ENCODE measurements around the gene VPS13C.

Gene VPS13C

DNA sequence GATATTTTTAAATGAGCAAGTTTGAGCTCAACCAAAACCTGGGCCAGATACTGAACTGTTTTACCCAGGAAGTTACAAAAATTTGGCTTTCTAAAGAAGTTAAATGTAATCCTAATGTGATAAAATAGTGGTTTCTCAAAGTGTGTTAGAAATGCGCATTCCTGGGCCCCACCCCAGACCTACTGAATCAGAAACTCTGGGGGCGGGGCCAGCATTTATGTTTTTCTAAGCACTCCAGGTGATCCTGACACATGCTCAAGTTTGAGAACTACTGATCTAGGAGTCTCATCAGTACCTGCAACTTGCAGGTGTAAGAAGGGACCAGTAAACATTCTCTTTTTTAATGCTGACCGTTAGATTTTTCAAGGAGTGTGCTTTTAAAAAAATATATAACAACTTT is 190.6 kb downstream of the VPS13C start:
- Histone ChIP-seq H3K27me3 (no peaks in the 10 kb centered on the region), H3K36me3 (peaks cover 45% of the 10 kb centered on the region), H3K9me3 (no peaks in the 10 kb centered on the region), H3K4me1 (ENCODE audit: control insufficient read depth in 1 of 2, insufficient read depth in 1 of 2, low read depth in 1 of 2, low read length in 1 of 2) (no peaks in the 10 kb centered on the region), H3K27ac (no peak overlapping the region), H3K4me3 (ENCODE audit: low read depth in 1 of 2, low read length in 1 of 2) (no peak overlapping the region)
- TF ChIP-seq, protein P1, sequence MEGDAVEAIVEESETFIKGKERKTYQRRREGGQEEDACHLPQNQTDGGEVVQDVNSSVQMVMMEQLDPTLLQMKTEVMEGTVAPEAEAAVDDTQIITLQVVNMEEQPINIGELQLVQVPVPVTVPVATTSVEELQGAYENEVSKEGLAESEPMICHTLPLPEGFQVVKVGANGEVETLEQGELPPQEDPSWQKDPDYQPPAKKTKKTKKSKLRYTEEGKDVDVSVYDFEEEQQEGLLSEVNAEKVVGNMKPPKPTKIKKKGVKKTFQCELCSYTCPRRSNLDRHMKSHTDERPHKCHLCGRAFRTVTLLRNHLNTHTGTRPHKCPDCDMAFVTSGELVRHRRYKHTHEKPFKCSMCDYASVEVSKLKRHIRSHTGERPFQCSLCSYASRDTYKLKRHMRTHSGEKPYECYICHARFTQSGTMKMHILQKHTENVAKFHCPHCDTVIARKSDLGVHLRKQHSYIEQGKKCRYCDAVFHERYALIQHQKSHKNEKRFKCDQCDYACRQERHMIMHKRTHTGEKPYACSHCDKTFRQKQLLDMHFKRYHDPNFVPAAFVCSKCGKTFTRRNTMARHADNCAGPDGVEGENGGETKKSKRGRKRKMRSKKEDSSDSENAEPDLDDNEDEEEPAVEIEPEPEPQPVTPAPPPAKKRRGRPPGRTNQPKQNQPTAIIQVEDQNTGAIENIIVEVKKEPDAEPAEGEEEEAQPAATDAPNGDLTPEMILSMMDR (IDR thresholded peaks at IDR 0.05) = no peak

DNA sequence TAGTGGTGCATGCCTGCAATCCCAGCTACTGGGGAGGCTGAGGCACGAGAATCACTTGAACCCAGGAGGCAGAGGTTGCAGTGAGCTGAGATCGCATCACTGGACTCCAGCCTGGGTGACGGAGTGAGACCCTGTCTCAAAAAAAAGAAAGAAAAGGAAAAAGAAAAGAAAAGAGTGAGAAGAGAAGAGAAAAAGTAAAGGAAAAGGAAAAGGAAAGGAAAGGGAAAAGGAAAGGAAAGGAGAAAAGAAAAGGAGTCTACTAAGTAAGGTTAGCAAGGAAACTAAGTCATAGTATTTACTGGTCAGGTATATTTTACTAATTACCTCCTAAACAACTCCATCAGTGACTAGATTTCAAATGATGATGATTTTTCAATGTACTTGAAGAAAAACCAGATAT is 198.3 kb downstream of the VPS13C start:
- Histone ChIP-seq H3K27ac (no peak overlapping the region), H3K27me3 (no peaks in the 10 kb centered on the region), H3K9me3 (no peaks in the 10 kb centered on the region), H3K4me1 (ENCODE audit: control insufficient read depth in 1 of 2, insufficient read depth in 1 of 2, low read depth in 1 of 2, low read length in 1 of 2) (no peaks in the 10 kb centered on the region), H3K36me3 (peaks cover 27% of the 10 kb centered on the region), H3K4me3 (ENCODE audit: low read depth in 1 of 2, low read length in 1 of 2) (no peak overlapping the region)
- TF ChIP-seq, protein P1 (IDR thresholded peaks at IDR 0.05) = no peak

GRCh38 chr15:61857169-61857829 is 202.9 kb downstream of the VPS13C start:
- Histone ChIP-seq H3K27ac (no peak overlapping the region), H3K4me3 (ENCODE audit: low read depth in 1 of 2, low read length in 1 of 2) (no peak overlapping the region), H3K36me3 (peaks cover 22% of the 10 kb centered on the region), H3K4me1 (ENCODE audit: control insufficient read depth in 1 of 2, insufficient read depth in 1 of 2, low read depth in 1 of 2, low read length in 1 of 2) (no peaks in the 10 kb centered on the region), H3K27me3 (no peaks in the 10 kb centered on the region), H3K9me3 (no peaks in the 10 kb centered on the region)
- TF ChIP-seq, protein P1 (IDR thresholded peaks at IDR 0.05) = no peak

DNA sequence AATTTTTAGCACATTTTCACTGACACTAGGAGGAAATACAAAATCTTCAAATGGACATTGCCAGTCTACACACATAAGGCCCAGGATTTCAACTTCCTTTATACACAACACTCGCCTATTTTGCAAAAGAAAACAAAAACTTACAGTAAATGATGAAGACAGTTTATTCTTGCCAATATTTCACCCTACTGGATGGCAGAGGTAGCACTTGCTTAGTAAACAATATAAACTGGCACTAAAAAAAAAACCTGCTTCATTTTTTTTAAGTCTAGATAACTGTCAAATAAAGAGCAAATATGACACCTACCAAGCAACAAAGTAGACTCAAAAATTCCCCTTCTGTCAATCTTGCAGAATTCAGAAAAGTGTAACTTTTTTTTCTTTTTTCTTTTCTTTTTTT is 204.0 kb downstream of the VPS13C start:
- Histone ChIP-seq H3K4me3 (ENCODE audit: low read depth in 1 of 2, low read length in 1 of 2) (no peak overlapping the region), H3K27ac (no peak overlapping the region), H3K4me1 (ENCODE audit: control insufficient read depth in 1 of 2, insufficient read depth in 1 of 2, low read depth in 1 of 2, low read length in 1 of 2) (no peaks in the 10 kb centered on the region), H3K36me3 (peaks cover 23% of the 10 kb centered on the region), H3K27me3 (no peaks in the 10 kb centered on the region), H3K9me3 (no peaks in the 10 kb centered on the region)
- TF ChIP-seq, protein P1 (IDR thresholded peaks at IDR 0.05) = no peak

- H3K27ac ChIP-seq = no peak overlapping the region
- H3K4me1 ChIP-seq (ENCODE audit: control insufficient read depth in 1 of 2, insufficient read depth in 1 of 2, low read depth in 1 of 2, low read length in 1 of 2) = no peaks in the 10 kb centered on the region
- H3K36me3 ChIP-seq = peaks cover 19% of the 10 kb centered on the region
- no peaks in the 10 kb centered on the region for H3K27me3 ChIP-seq
- H3K9me3 ChIP-seq = no peaks in the 10 kb centered on the region
- TF ChIP-seq, protein P1 (IDR thresholded peaks at IDR 0.05) = no peak
- H3K4me3 ChIP-seq (ENCODE audit: low read depth in 1 of 2, low read length in 1 of 2) = no peak overlapping the region
Measured at GRCh38 chr15:61853195-61853594, 207.1 kb downstream of the VPS13C start.
